HG03135 (cell line): ENCODE measurements around the gene LYG1.
"Not testable (repeated sequence)": the region's sequence is repeated elsewhere in the genome, so short reads cannot be mapped to it uniquely, and the experiment has no call there.

Experiments
- ATAC-seq: cut with Tn5 transposase; IDR thresholded peaks from one replicate; pipeline ENCODE4 v1.9.1; 2021; ENCODE audit warnings: mild to moderate bottlenecking, moderate library complexity; ENCODE audit not compliant: unreplicated experiment

Gene LYG1

DNA sequence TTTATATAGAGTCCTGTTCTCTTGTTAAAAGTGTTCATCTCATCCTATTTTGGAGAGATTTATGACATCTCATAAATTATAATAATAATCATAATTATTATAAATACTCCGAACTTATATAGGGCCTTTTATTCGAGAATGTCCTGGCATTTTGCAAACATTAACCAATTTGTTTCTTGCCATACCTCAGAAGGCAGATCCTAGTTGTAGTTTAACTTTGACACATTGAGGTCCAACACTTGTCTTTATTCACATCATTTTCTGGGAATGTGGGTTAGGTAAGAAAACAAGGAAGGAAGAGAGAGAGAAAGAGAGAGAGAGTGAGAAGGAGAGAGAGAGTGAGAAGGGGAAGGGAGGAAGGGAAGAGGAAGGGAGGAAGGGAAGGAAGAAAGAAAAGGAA is at the start of gene LYG1:
LYG1 (minus strand) TSS at position 101 of the 400 bp plus-strand sequence. CDS start 5,527 bp downstream, outside the sequence.
- ATAC-seq: not testable (repeated sequence)

GRCh38 chr2:99350194-99350593 is 49.2 kb upstream of the LYG1 start:
- ATAC-seq: no peak

DNA sequence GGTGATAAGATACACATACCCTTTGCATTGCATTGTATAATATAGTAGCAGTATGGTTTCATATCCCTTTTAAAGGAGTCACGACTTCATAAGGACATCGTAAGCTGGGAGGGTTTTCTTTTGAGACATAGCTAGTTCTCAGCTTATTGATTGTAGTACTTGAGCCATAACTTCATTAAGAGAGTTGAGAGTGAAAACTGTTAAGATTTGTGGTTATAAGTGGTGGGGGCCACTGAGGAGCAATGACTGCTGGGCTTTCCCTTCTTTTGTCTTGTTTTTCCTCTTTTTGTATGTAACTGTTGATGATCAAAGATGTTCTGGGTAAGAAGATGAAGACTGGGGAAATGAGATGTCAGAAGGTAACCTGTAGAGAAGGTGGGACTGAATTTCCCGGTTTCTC is 47.2 kb upstream of the LYG1 start:
- no peak for ATAC-seq

DNA sequence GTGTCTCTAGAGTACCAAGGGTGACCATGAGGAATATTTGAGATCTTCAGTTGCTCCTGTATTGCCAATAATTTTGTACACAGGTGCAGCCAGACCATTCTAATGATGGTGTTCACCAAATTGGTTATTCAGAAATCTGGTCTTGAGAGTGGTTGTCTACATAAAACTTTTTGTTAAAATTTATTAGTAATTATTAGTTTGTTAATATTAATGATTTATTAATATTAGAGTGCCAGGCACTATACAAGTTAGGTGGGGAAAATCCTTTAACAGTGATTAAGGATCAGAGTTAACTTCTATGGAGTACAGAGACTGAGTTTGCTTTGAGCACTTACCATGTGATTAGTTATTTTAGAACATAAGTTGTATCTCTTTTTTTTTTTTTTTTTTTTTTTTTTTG is 45.2 kb upstream of the LYG1 start:
- ATAC-seq: no peak

DNA sequence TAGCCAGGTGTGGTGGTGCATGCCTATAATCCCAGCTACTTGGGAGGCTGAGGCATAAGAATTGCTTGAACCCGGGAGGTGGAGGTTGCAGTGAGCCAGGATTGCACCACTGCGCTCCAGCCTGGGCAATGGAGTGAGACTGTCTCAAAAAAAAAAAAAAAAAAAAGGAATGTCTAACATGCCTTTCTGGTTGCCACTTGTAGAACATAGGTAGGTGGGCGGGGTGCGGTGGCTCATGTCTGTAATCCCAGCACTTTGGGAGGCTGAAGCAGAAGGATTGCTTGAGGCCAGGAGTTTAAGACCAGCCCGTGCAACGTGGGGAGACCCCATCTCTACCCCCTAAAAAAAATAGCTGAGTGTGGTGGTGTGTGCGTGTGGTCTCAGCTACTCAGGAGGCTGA is 44.4 kb upstream of the LYG1 start:
- not testable (repeated sequence) for ATAC-seq

DNA sequence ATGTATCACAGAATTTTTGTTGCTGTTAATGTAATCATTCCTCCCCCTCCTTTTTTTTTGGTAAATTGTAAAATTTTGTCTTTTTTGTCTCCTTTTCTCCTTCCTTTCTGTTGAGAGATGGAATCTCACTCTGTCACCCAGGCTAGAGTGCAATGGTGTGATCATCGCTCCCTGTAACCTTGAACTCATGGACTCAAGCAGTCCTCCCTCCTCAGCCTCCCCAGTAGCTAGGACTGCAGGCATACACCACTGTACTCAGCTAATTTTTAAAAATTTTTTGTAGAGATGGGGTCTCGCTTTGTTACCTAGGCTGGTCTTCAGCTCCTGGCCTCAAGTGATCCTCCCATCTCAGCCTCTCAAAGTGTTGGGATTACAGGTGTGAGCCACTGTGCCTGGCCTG is 41.5 kb upstream of the LYG1 start:
- no peak for ATAC-seq

DNA sequence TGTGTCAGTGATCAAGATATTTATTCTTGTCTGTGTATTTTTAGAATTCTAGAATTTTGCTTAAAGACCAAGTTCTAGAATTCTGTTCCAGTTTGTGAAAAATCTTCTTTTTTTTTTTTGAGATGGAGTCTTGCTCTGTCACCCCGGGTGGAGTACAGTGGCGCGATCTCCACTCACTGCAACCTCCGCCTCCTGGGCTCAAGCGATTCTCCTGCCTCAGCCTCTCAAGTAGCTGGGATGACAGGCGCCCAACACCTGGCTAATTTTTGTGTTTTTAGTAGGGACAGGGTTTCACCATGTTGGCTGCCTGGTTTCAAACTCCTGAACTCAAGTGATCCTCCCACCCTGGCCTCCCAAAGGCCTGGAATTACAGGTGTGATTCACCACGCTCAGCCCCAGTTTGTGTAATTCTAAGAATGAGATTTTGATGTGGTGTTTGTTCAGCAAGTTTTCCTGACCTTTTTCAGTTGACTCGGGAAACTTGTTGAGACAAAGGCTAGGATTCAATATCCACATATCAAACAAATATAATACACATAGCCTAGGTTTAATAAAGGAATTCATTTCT is 39.8 kb upstream of the LYG1 start:
- no peak for ATAC-seq

GRCh38 chr2:99338029-99338585 is 37.1 kb upstream of the LYG1 start:
- ATAC-seq: no peak

DNA sequence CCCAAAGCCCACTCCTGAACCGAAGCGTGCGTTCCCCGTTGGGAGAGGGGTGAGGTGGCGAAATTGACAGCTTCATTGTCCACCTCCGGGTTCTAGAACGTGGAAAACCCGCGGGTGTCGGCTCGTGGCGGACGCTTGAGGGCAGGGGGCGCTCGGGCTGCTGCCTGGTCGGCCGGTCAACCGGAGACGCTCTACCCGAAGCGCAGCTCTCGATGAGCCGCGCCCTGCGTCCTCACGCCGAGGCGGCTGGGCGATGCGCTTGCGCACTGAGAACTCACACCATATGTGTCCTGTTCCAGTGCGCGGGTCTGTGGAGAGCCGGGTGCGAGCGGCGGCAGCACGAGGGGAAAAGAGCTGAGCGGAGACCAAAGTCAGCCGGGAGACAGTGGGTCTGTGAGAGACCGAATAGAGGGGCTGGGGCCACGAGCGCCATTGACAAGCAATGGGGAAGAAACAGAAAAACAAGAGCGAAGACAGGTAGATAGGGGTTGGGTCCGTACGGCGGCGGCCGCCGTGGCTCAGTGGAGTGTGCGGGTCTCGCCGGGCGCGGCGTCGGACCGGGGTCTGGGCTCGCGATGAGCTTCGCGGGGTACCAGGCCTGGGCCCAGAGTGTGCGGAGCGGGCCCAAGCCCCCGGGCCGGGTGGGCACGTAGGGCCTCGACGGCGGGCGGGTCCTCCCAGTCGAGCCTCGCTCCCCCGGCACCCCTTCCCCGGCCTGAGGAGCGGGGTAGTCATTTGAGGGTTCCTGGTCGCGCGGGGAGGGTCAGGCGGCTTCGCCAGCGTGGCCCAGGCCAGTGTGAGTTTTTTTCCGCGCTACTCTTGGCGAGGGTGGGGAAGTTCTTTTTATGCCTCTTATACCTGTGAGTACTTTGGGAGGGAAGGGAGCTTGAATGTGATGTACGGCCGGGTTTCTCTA is 36.4 kb upstream of the LYG1 start, which contains the start of gene EIF5B:
EIF5B (plus strand) TSS at position 277 of the 916 bp plus-strand sequence; CDS start at position 443, 166 bp downstream.
- ATAC-seq: peak; percentile 57

GRCh38 chr2:99336804-99337112 is 35.8 kb upstream of the LYG1 start:
- peak; percentile 7 for ATAC-seq

DNA sequence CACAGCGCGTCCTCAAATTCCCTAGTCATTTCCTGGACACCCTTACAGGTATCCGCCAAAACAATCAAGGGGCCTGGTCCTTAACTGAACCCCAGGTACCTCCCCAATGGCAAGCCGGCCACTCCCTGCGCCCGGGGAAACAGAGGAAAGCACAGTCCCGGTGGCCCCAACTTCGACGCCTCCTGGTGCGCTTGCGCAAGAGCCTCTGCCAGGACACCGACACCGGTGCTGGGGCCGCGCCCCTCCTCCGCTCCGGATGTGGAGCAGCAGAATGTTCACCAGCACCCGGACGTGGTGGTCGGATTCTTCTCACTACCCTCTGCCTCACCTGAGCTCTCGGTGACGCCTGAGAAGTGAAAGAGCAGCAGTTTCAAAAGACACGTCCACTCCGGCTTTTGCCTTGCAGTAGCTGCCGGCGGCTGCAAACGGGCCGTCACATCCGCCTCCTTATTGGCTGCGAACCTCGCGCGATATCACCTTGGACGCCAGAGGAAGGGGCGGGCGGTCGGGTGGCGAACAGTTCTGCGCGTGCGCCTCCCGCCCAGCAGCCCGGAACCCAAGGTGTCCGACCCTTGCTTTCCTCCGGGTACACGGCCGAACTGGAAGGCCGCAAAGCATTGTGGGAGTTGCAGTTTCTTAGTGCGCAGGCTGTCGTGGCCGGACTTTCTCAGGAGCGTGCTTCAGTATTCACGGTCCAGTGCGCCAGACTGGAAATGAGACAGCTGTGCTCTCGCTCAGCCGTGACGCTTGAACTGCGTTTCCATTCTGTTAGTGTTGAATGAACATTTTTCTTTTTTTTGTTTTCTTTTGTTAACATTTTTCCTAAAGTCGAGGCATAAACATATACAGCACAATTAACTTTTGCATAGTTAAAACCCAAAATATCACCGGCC is 35.2 kb upstream of the LYG1 start, which contains the start of gene TXNDC9:
TXNDC9 (minus strand) TSS at position 423 of the 893 bp plus-strand sequence. CDS start 3,123 bp downstream, outside the sequence.
- peak; percentile 73 for ATAC-seq

- no peak for ATAC-seq
These were observed 24.4 kb upstream of the LYG1 start for GRCh38 chr2:99325384-99325783.

GRCh38 chr2:99317873-99318200 is 16.8 kb upstream of the LYG1 start:
- ATAC-seq: not testable (repeated sequence)

DNA sequence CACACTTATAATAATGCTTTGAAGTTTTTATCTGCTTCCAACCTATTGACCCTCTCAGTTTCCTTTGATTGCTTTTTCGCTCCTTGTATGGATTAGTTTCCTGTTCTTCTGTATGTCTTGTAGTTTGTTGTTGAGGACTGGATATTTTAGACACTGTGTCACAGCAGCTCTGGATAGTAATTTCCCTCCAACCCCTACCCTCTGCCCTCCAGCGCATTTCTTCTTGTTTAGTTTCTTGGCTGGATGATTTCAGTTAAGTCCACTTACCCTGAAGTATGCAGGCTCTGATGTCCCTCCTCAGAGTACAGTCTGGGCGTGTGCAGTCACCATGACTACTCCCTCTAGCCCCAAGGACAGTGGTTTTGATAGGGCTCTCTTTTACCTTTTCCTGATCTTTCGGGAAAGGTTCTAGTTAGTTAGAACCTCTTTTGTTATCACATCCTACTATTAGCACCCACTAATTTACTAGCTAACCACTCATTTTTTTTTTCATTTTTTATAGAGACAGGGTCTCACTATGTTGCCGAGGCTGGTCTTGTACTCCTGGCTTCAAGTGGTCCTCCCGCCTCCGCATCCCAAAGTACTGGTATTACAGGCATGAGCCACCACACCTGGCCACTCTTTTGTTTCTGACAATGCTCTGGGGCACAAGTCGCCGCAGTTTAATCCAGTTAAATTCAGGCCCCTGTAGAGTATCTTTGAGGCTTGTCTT is 16.3 kb upstream of the LYG1 start:
- ATAC-seq: no peak

DNA sequence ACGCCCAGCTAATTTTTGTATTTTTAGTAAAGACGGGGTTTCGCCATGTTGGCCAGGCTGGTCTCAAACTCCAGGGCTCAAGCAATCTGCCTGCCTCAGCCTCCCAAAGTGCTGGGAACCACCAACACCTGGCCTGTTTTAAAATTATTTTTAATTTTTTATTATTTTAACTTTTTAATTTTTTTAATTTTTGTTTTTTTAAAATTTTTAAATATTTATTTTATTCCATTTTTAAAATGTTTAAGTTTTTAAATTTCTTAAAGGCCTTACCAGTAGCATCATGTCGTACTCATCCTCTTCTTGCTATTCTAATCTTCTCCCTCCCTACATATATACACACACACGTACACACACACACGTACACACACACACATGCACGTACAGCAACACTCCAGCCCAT is 1.4 kb downstream of the LYG1 start:
- no peak for ATAC-seq

DNA sequence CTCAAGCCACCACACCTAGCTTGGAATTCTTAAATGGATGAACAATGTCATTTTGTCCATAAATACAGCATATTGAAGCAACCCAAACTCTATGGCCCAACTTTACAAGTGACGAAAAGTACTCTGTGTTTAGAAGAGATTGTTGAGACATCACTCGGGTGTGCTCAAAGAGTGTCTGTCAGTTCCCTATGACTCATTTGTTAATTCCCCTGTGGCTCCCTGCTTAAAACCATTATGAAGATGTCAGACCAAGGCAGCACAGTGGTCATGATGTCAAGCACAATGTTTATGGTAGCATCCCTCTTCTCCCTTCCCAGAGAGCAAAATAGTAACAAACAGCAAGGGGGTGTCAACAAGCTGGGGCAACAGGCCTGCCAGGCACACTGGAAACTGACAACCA is 3.0 kb downstream of the LYG1 start:
- ATAC-seq: no peak

GRCh38 chr2:99285526-99285925 is 15.5 kb downstream of the LYG1 start:
- ATAC-seq: no peak

- ATAC-seq: no peak
These were observed 20.9 kb downstream of the LYG1 start for GRCh38 chr2:99279969-99280695.

DNA sequence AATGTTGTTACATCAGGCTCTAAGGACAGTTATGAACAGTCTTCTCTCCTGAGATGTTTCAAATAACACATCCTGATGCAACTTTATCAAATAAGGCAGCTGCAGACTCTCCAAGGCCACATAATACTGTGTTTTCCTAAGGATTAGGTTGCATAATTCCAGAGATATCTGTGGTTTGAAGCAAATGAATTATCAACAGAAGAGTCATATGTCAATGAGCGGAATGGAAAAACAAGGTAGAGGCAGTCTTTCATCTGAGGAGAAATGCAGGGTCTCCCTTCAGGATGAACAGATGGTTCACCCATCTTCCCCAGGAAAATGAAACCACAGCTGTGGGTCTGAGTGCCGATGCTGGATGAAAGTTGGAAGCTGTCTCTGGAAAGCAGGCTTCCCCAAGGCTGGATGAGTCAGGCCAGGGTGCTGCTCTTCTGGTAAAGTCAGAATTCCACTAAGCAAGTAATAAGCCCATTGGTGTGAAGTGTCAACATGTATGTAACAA is 22.2 kb downstream of the LYG1 start:
- no peak for ATAC-seq
